Neuronal stem cell (in vitro differentiated cells): ENCODE data around the gene GGTLC1.

Experiments used
- DNase-seq: peaks from one replicate; pipeline ENCODE4 v3.0.0-alpha.2; 2013; ENCODE audit warnings: low spot score
- H2AFZ ChIP-seq: one replicate; pipeline ENCODE4 v1.6.1; 2013; ENCODE audit warnings: mild to moderate bottlenecking, low read length, inconsistent platforms
- H2AK5ac ChIP-seq: 2 replicates; pipeline ENCODE4 v1.6.1; 2013; ENCODE audit warnings: low read depth, mild to moderate bottlenecking, inconsistent platforms, low read length, moderate library complexity, mixed read lengths
- H2BK120ac ChIP-seq: 2 replicates; pipeline ENCODE4 v1.6.1; 2013; ENCODE audit warnings: low read depth, mild to moderate bottlenecking, inconsistent platforms, low read length, moderate library complexity, mixed read lengths
- H2BK12ac ChIP-seq: one replicate; pipeline ENCODE4 v1.6.1; 2013; ENCODE audit warnings: low read length, inconsistent platforms
- H2BK15ac ChIP-seq: 2 replicates; pipeline ENCODE4 v1.6.1; 2013; ENCODE audit warnings: mild to moderate bottlenecking, low read length, inconsistent platforms, mixed read lengths
- H2BK5ac ChIP-seq: one replicate; pipeline ENCODE4 v1.6.1; 2013; ENCODE audit warnings: inconsistent platforms, mild to moderate bottlenecking, low read length, moderate library complexity
- H3K14ac ChIP-seq: one replicate; pipeline ENCODE4 v1.6.1; 2013; ENCODE audit warnings: low read length, inconsistent platforms
- H3K18ac ChIP-seq: 2 replicates; pipeline ENCODE4 v1.6.1; 2013; ENCODE audit warnings: low read length, inconsistent platforms
- H3K23ac ChIP-seq: 2 replicates; pipeline ENCODE4 v1.6.1; 2013; ENCODE audit warnings: low read depth, mild to moderate bottlenecking, mixed read lengths, low read length, inconsistent platforms; ENCODE audit not compliant: poor library complexity
- H3K27ac ChIP-seq: replicated peaks from 3 replicates; pipeline ENCODE4 v1.5.1; 2013; ENCODE audit warnings: low read length, inconsistent platforms
- H3K27me3 ChIP-seq, 3 experiments: 2 replicates each; pipeline ENCODE4 v1.6.1; 2013; ENCODE audit warnings: low read length in 3 of 3, mild to moderate bottlenecking in 2 of 3, inconsistent platforms in 1 of 3, low read depth in 1 of 3, mixed read lengths in 1 of 3, moderate library complexity in 1 of 3; ENCODE audit not compliant: control insufficient read depth in 3 of 3, insufficient read depth in 3 of 3
- H3K36me3 ChIP-seq, 2 donors: replicated peaks in 1 of 2; 2 replicates each; pipeline ENCODE4 v1.6.1; 2013; ENCODE audit warnings: low read length in 2 of 2; ENCODE audit not compliant: control insufficient read depth in 2 of 2, insufficient read depth in 2 of 2
- H3K4ac ChIP-seq: 2 replicates; pipeline ENCODE4 v1.6.1; 2013; ENCODE audit warnings: inconsistent platforms, mild to moderate bottlenecking, low read length, moderate library complexity
- H3K4me1 ChIP-seq, 2 donors: 1 replicate in 1 of 2; 2 replicates in 1 of 2; pipeline ENCODE4 v1.6.1; 2013; ENCODE audit warnings: low read length in 2 of 2, low read depth in 1 of 2; ENCODE audit not compliant: control insufficient read depth in 2 of 2, insufficient read depth in 1 of 2
- H3K4me2 ChIP-seq: one replicate; pipeline ENCODE4 v1.6.1; 2013; ENCODE audit warnings: mild to moderate bottlenecking, low read length, inconsistent platforms; ENCODE audit not compliant: insufficient read depth, poor library complexity, severe bottlenecking
- H3K4me3 ChIP-seq, 2 donors: 2 replicates each; pipeline ENCODE4 v1.5.1; 2013; ENCODE audit warnings: low read length in 2 of 2, mild to moderate bottlenecking in 2 of 2, inconsistent platforms in 1 of 2, moderate library complexity in 1 of 2
- H3K79me1 ChIP-seq: one replicate; pipeline ENCODE4 v1.6.1; 2013; ENCODE audit warnings: low read depth, mild to moderate bottlenecking, inconsistent platforms, low read length, moderate library complexity
- H3K9ac ChIP-seq: one replicate; pipeline ENCODE4 v1.6.1; 2013; ENCODE audit warnings: mild to moderate bottlenecking, low read depth, low read length, inconsistent platforms; ENCODE audit not compliant: poor library complexity
- H3K9me3 ChIP-seq, 2 donors: replicated peaks in 1 of 2; 2 replicates each; pipeline versions ENCODE3 to v1.6.1; 2013; ENCODE audit warnings: low read length in 2 of 2, mild to moderate bottlenecking in 2 of 2, inconsistent platforms in 1 of 2, low read depth in 1 of 2, mixed read lengths in 1 of 2, moderate library complexity in 1 of 2; ENCODE audit not compliant: control insufficient read depth in 2 of 2, insufficient read depth in 1 of 2
- H4K8ac ChIP-seq: one replicate; pipeline ENCODE4 v1.6.1; 2013; ENCODE audit warnings: low read depth, mild to moderate bottlenecking, inconsistent platforms, low read length, moderate library complexity
- H4K91ac ChIP-seq: one replicate; pipeline ENCODE4 v1.6.1; 2013; ENCODE audit warnings: low read length, low read depth, mild to moderate bottlenecking, inconsistent platforms; ENCODE audit not compliant: poor library complexity
- WGBS, 2 donors: extraction: QIAGEN DNeasy Blood & Tissue Kit; methylation state at CpG; one replicate each; pipeline ENCODE4 v1.1.7; 2013; ENCODE audit warnings: missing lambda C conversion rate in 2 of 2, mixed read lengths in 1 of 2; ENCODE audit not compliant: insufficient read length in 2 of 2, insufficient replicate concordance in 1 of 2; ENCODE audit errors: extremely low coverage in 2 of 2; 5-methylcytosine and 5-hydroxymethylcytosine counted together

GGTLC1 gene

GRCh38 chr20:23946206-23946605 lies 42.4 kb downstream of the GGTLC1 start:
- Histone ChIP-seq H3K36me3 (no peaks in the 10 kb centered on the region), H3K9ac (no peak overlapping the region), H3K9me3 (no peaks in the 10 kb centered on the region), H2AK5ac (no peak overlapping the region), H2BK120ac (no peak overlapping the region), H3K4me2 (no peak overlapping the region), H3K27me3 (peaks cover 0 to 2% (median 0%) of the 10 kb centered on the region in 3 experiments), H3K27ac (no peak overlapping the region), H3K18ac (no peak overlapping the region), H3K14ac (no peak overlapping the region), H2BK12ac (no peak overlapping the region), H2AFZ (no peak overlapping the region), H2BK5ac (no peak overlapping the region), H4K91ac (no peak overlapping the region), H3K4ac (no peak overlapping the region), H3K23ac (no peak overlapping the region), H4K8ac (no peak overlapping the region), H3K4me1 (no peaks in the 10 kb centered on the region), H3K79me1 (no peaks in the 10 kb centered on the region), H2BK15ac (no peak overlapping the region), H3K4me3 (no peak overlapping the region)
- WGBS, 2 donors: no CpG with 5 or more reads among the region's 3 CpGs
- DNase-seq: no peak

GRCh38 chr20:23943304-23943703 lies 45.3 kb downstream of the GGTLC1 start:
- H4K8ac ChIP-seq: no peak overlapping the region
- no peaks in the 10 kb centered on the region for H3K9me3 ChIP-seq
- no peaks in the 10 kb centered on the region for H3K36me3 ChIP-seq
- 100% methylated on average over 2 of the region's 5 CpGs; no CpG with 5 or more reads in 1 of the 2 donors for WGBS, 2 donors
- H3K79me1 ChIP-seq: no peaks in the 10 kb centered on the region
- H3K4me3 ChIP-seq: no peak overlapping the region
- no peak overlapping the region for H2AK5ac ChIP-seq
- H3K4me2 ChIP-seq: no peak overlapping the region
- H2BK120ac ChIP-seq: no peak overlapping the region
- no peak overlapping the region for H3K18ac ChIP-seq
- H2BK5ac ChIP-seq: no peak overlapping the region
- peaks cover 0 to 2% (median 0%) of the 10 kb centered on the region in 3 experiments for H3K27me3 ChIP-seq
- H2BK12ac ChIP-seq: no peak overlapping the region
- H3K4me1 ChIP-seq: no peaks in the 10 kb centered on the region
- no peak overlapping the region for H4K91ac ChIP-seq
- H3K14ac ChIP-seq: no peak overlapping the region
- H2AFZ ChIP-seq: no peak overlapping the region
- H3K27ac ChIP-seq: no peak overlapping the region
- H3K9ac ChIP-seq: no peak overlapping the region
- H3K23ac ChIP-seq: no peak overlapping the region
- DNase-seq: no peak
- H3K4ac ChIP-seq: no peak overlapping the region
- no peak overlapping the region for H2BK15ac ChIP-seq

- Histone ChIP-seq H2BK12ac (no peak overlapping the region), H2AK5ac (no peak overlapping the region), H2BK120ac (no peak overlapping the region), H3K9me3 (no peaks in the 10 kb centered on the region), H3K23ac (no peak overlapping the region), H4K91ac (no peak overlapping the region), H3K36me3 (no peaks in the 10 kb centered on the region), H3K4me2 (no peak overlapping the region), H3K79me1 (no peaks in the 10 kb centered on the region), H3K4me1 (no peaks in the 10 kb centered on the region), H2BK15ac (no peak overlapping the region), H3K14ac (no peak overlapping the region), H3K4me3 (no peak overlapping the region), H4K8ac (no peak overlapping the region), H3K27ac (no peak overlapping the region), H3K4ac (no peak overlapping the region), H3K9ac (no peak overlapping the region), H3K27me3 (peaks cover 0 to 2% (median 0%) of the 10 kb centered on the region in 3 experiments), H2AFZ (no peak overlapping the region), H3K18ac (no peak overlapping the region), H2BK5ac (no peak overlapping the region)
- no peak for DNase-seq
These were observed 48.9 kb downstream of the GGTLC1 start for GRCh38 chr20:23939641-23940040.

GRCh38 chr20:23939063-23939462 lies 49.5 kb downstream of the GGTLC1 start:
- H2BK120ac ChIP-seq: no peak overlapping the region
- WGBS, 2 donors: no CpG with 5 or more reads among the region's 2 CpGs

More at GRCh38 chr20:23939063-23939462, 49.5 kb downstream of the GGTLC1 start:
- Histone ChIP-seq H3K4ac (no peak overlapping the region), H2AFZ (no peak overlapping the region), H4K91ac (no peak overlapping the region), H3K27me3 (peaks cover 0 to 2% (median 0%) of the 10 kb centered on the region in 3 experiments), H3K14ac (no peak overlapping the region), H3K27ac (no peak overlapping the region), H3K4me3 (no peak overlapping the region), H3K79me1 (no peaks in the 10 kb centered on the region), H2BK15ac (no peak overlapping the region), H3K9me3 (no peaks in the 10 kb centered on the region), H2AK5ac (peak overlapping the region; percentile 32), H3K23ac (peak overlapping the region; percentile 44), H3K18ac (no peak overlapping the region), H4K8ac (no peak overlapping the region), H3K9ac (peak overlapping the region; percentile 55), H3K36me3 (no peaks in the 10 kb centered on the region), H2BK12ac (no peak overlapping the region), H3K4me1 (no peaks in the 10 kb centered on the region), H2BK5ac (no peak overlapping the region), H3K4me2 (no peak overlapping the region)
- no peak for DNase-seq
